GM12872 (cell line): ENCODE data around the gene FBXW8.

Experiments
- TF ChIP-seq, protein P1 (sequence below): IDR thresholded peaks from 3 replicates; pipeline ENCODE4 v1.5.1; 2011; ENCODE audit warnings: low read depth, mild to moderate bottlenecking, low read length, moderate library complexity; ENCODE audit not compliant: insufficient read depth

Gene FBXW8

GRCh38 chr12:117059156-117059555, 148.4 kb downstream of the FBXW8 start:
- TF ChIP-seq, protein P1, sequence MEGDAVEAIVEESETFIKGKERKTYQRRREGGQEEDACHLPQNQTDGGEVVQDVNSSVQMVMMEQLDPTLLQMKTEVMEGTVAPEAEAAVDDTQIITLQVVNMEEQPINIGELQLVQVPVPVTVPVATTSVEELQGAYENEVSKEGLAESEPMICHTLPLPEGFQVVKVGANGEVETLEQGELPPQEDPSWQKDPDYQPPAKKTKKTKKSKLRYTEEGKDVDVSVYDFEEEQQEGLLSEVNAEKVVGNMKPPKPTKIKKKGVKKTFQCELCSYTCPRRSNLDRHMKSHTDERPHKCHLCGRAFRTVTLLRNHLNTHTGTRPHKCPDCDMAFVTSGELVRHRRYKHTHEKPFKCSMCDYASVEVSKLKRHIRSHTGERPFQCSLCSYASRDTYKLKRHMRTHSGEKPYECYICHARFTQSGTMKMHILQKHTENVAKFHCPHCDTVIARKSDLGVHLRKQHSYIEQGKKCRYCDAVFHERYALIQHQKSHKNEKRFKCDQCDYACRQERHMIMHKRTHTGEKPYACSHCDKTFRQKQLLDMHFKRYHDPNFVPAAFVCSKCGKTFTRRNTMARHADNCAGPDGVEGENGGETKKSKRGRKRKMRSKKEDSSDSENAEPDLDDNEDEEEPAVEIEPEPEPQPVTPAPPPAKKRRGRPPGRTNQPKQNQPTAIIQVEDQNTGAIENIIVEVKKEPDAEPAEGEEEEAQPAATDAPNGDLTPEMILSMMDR: no peak

GRCh38 chr12:117060246-117060928, 149.6 kb downstream of the FBXW8 start:
- TF ChIP-seq, protein P1: no peak

GRCh38 chr12:117060929-117061305, 150.2 kb downstream of the FBXW8 start:
- TF ChIP-seq, protein P1: no peak

- TF ChIP-seq, protein P1: no peak
Observed at GRCh38 chr12:117061555-117062079, 150.9 kb downstream of the FBXW8 start.

DNA sequence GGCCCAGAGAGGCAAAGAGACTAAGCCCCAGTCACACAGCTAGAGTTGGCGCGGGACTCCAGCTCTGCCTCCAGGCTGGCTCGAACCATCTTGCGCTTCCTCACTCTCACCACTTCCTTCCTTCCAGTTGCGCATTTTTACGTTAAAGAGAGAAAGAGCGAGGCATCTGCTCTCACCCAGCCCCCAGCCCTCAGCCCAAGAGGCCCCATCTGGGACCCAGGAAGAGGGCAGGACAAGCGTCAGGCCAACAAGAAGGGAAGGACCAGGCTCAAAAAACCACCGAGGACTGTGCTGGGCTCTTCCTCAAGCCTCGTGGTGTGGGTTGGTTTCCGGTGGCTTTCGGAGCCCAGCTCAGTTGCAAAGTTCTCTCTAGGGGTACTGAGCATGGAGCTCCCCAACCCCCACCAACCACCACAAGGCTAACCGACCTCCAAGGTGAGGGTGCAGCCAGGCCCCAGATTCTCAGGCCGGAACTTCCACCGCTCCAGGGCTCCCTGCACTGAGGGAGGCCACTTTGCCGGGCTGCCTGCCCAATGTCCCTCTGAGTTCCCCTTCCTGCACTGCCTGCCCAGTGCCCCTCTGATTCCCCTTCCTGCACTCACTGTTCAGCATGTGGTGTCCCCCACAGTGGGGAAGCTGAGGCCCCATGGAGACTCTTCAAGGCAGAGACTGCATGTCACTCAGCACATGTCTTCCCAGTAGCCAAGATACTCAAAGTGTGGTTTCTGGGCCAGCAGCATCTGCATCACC, 152.6 kb downstream of the FBXW8 start:
- TF ChIP-seq, protein P1: no peak

DNA sequence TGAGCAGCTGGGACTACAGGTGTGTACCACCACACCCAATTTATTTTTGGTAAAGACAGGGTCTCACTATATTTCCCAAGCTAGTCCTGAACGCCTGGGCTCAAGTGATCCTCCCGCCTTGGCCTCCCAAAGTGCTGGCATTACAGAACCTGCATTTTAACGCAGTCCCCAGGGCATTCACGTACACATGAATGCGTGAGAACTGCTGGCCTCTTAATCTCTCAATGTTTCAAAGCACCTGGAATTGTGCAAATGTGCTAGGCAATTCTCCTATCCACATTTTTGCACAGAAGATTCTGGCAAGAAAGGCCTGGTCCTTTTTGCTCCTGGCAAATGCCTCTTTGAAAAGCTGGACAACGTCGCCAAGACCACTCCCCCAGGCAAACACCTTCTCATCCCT, 153.3 kb downstream of the FBXW8 start:
- TF ChIP-seq, protein P1: no peak

GRCh38 chr12:117064596-117064995, 153.8 kb downstream of the FBXW8 start:
- TF ChIP-seq, protein P1: no peak
